Measurements from ENCODE around the gene SH3PXD2A.

The SH3PXD2A gene

GRCh38 chr10:103843854-103844570 lies 11.4 kb downstream of the SH3PXD2A start:
- no peaks in the 10 kb centered on the region for H3K27me3 ChIP-seq (ENCODE audit: control insufficient read depth, insufficient read depth, low read length)
- no peaks in the 10 kb centered on the region for H3K36me3 ChIP-seq (ENCODE audit: control insufficient read depth, insufficient read depth, low read length)
- no peak overlapping the region for H3K27ac ChIP-seq (ENCODE audit: low read depth, low read length)
- no peak overlapping the region for H3K4me3 ChIP-seq (ENCODE audit: low read length)
- H3K9ac ChIP-seq (ENCODE audit: low read length), result no peak overlapping the region
- peaks cover 6% of the 10 kb centered on the region for H3K4me1 ChIP-seq (ENCODE audit: control insufficient read depth, insufficient read depth, low read length)

GRCh38 chr10:103843045-103843444 lies 12.3 kb downstream of the SH3PXD2A start:
- Histone ChIP-seq H3K36me3 (ENCODE audit: control insufficient read depth, insufficient read depth, low read length) (no peaks in the 10 kb centered on the region), H3K4me3 (ENCODE audit: low read length) (no peak overlapping the region), H3K27ac (ENCODE audit: low read depth, low read length) (no peak overlapping the region), H3K4me1 (ENCODE audit: control insufficient read depth, insufficient read depth, low read length) (peaks cover 6% of the 10 kb centered on the region), H3K9ac (ENCODE audit: low read length) (no peak overlapping the region), H3K27me3 (ENCODE audit: control insufficient read depth, insufficient read depth, low read length) (no peaks in the 10 kb centered on the region)

- Histone ChIP-seq H3K4me1 (ENCODE audit: control insufficient read depth, insufficient read depth, low read length) (peaks cover 6% of the 10 kb centered on the region), H3K9ac (ENCODE audit: low read length) (no peak overlapping the region), H3K36me3 (ENCODE audit: control insufficient read depth, insufficient read depth, low read length) (no peaks in the 10 kb centered on the region), H3K27me3 (ENCODE audit: control insufficient read depth, insufficient read depth, low read length) (no peaks in the 10 kb centered on the region), H3K27ac (ENCODE audit: low read depth, low read length) (no peak overlapping the region), H3K4me3 (ENCODE audit: low read length) (no peak overlapping the region)
These were observed 12.8 kb downstream of the SH3PXD2A start for GRCh38 chr10:103842605-103843004.

- Histone ChIP-seq H3K4me1 (ENCODE audit: control insufficient read depth, insufficient read depth, low read length) (peaks cover 6% of the 10 kb centered on the region), H3K27me3 (ENCODE audit: control insufficient read depth, insufficient read depth, low read length) (no peaks in the 10 kb centered on the region), H3K9ac (ENCODE audit: low read length) (no peak overlapping the region), H3K4me3 (ENCODE audit: low read length) (no peak overlapping the region), H3K27ac (ENCODE audit: low read depth, low read length) (no peak overlapping the region), H3K36me3 (ENCODE audit: control insufficient read depth, insufficient read depth, low read length) (no peaks in the 10 kb centered on the region)
These were observed 13.9 kb downstream of the SH3PXD2A start for GRCh38 chr10:103841519-103841918.

DNA sequence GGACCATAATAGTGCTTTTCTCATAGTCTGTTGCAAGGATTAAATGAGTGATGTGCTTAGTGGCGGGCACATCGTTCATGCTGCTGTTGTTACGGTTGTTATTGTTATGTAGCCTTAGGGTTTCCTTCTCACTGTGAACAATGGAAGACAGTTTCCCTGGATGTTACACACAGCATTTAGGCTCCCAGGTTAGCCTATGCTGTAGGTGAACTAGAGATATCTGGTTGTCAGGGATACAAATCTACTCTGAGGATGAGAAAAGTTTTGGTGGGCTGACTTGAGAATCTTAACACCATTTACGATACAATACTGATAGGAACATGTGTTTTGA lies 14.7 kb downstream of the SH3PXD2A start:
- no peak overlapping the region for H3K9ac ChIP-seq (ENCODE audit: low read length)
- peaks cover 8% of the 10 kb centered on the region for H3K4me1 ChIP-seq (ENCODE audit: control insufficient read depth, insufficient read depth, low read length)
- no peak overlapping the region for H3K4me3 ChIP-seq (ENCODE audit: low read length)
- H3K27ac ChIP-seq (ENCODE audit: low read depth, low read length), result no peak overlapping the region
- H3K27me3 ChIP-seq (ENCODE audit: control insufficient read depth, insufficient read depth, low read length), result no peaks in the 10 kb centered on the region
- H3K36me3 ChIP-seq (ENCODE audit: control insufficient read depth, insufficient read depth, low read length), result no peaks in the 10 kb centered on the region

- H3K4me1 ChIP-seq (ENCODE audit: control insufficient read depth, insufficient read depth, low read length), result peaks cover 14% of the 10 kb centered on the region
- H3K36me3 ChIP-seq (ENCODE audit: control insufficient read depth, insufficient read depth, low read length), result no peaks in the 10 kb centered on the region
- no peak overlapping the region for H3K27ac ChIP-seq (ENCODE audit: low read depth, low read length)
- no peak overlapping the region for H3K9ac ChIP-seq (ENCODE audit: low read length)
- H3K27me3 ChIP-seq (ENCODE audit: control insufficient read depth, insufficient read depth, low read length), result no peaks in the 10 kb centered on the region
- no peak overlapping the region for H3K4me3 ChIP-seq (ENCODE audit: low read length)
These were observed 15.3 kb downstream of the SH3PXD2A start for GRCh38 chr10:103839872-103840739.

DNA sequence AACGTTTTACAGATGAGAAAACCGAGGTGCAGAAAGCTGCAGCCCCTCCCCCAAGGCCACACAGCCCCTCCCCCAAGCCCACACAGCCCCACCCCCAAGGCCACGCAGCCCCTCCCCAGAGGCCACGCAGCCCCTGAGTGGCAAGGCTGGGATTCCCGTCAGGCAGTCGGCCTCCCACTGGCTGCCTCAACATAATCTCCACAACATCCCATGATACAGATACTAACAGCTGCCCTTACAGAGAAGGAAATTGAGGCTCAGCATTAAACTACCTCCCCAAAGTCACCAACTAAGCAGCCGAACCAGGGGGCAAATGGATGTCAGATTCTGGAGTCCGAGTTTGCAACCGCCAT lies 15.9 kb downstream of the SH3PXD2A start:
- H3K27ac ChIP-seq (ENCODE audit: low read depth, low read length), result no peak overlapping the region
- no peak overlapping the region for H3K4me3 ChIP-seq (ENCODE audit: low read length)
- peaks cover 19% of the 10 kb centered on the region for H3K4me1 ChIP-seq (ENCODE audit: control insufficient read depth, insufficient read depth, low read length)
- no peaks in the 10 kb centered on the region for H3K36me3 ChIP-seq (ENCODE audit: control insufficient read depth, insufficient read depth, low read length)
- no peak overlapping the region for H3K9ac ChIP-seq (ENCODE audit: low read length)
- no peaks in the 10 kb centered on the region for H3K27me3 ChIP-seq (ENCODE audit: control insufficient read depth, insufficient read depth, low read length)

DNA sequence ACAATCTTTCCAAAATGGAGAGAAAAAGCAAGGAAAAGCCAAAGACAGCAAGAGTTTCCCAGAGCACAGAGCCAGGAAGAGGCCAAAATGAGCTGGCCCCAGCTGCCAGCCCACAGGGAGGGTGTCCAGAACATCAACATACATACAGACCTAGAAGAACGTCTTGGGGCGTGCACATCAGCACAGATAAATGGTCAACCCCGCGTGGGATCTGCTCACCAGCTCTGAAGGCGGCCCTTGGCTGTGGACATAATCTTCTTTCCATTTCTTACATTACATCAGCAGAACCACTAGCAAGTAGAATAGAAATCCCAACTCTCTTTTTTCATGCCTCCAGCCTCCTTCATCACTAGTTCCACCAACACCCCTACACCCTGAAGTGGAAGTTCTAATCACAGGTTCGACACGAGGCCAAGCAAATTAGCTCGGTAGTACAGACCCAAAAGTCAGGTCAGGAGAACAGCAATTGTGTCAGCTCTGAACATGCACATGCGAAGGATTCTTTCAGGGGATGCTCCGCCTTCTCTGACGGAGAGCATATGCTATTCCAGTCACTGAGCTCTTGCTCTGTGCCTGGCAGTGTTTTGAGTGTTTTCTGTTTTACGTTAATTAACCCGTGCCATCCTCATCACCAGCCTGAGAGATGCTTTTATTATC lies 16.4 kb downstream of the SH3PXD2A start:
- Histone ChIP-seq H3K27me3 (ENCODE audit: control insufficient read depth, insufficient read depth, low read length) (no peaks in the 10 kb centered on the region), H3K9ac (ENCODE audit: low read length) (no peak overlapping the region), H3K4me1 (ENCODE audit: control insufficient read depth, insufficient read depth, low read length) (peaks cover 17% of the 10 kb centered on the region), H3K36me3 (ENCODE audit: control insufficient read depth, insufficient read depth, low read length) (no peaks in the 10 kb centered on the region), H3K4me3 (ENCODE audit: low read length) (no peak overlapping the region), H3K27ac (ENCODE audit: low read depth, low read length) (no peak overlapping the region)

DNA sequence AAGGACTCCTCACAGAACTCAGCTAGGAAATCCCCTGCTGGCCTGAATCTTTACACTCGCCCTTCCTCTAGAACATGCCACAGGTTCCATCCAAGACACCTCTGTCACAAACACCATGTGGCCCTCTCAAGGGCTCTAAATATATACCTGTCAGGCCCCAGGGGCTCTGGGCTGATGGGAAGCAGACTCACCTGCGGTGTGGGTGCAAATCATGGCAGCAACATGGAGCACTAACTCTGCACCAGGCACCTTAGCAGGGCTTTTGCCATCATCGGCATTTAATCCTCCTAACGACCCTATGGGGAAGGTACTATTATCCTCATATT lies 17.3 kb downstream of the SH3PXD2A start:
- no peak overlapping the region for H3K9ac ChIP-seq (ENCODE audit: low read length)
- no peak overlapping the region for H3K27ac ChIP-seq (ENCODE audit: low read depth, low read length)
- no peaks in the 10 kb centered on the region for H3K27me3 ChIP-seq (ENCODE audit: control insufficient read depth, insufficient read depth, low read length)
- no peak overlapping the region for H3K4me3 ChIP-seq (ENCODE audit: low read length)
- peaks cover 13% of the 10 kb centered on the region for H3K4me1 ChIP-seq (ENCODE audit: control insufficient read depth, insufficient read depth, low read length)
- no peaks in the 10 kb centered on the region for H3K36me3 ChIP-seq (ENCODE audit: control insufficient read depth, insufficient read depth, low read length)

DNA sequence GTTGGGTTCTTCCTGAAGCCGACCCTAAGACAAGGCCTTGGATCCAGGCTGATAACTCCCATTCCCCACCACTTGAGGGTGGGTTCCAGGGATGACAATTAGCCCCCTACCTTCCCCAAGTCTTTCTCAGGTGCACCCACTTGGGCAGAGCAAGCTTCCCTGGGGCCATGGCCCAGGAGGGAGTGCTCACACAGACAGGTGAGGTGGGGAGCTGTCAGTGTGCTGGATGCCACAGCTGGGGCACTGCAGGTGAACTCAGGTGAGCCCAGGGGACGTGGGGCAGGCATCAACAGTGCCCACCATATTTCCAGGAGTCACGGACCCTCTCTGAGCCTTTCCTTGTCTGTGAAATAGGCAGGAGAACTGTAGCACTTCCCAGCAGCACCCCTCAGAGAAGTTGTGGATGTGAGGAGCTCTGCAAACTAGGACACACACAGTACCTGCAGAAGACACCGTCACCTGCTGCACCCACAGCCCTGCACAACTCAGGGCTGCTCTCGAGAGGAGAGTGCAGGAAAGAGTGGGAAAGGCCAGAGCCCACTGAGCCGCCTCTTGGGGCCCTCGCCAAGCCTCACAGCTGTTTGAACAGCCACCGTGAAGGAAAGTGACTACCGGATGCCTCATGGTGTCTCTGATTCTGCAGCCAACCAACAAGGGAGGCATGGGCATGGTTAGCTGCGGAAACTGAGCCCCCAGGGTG lies 17.9 kb downstream of the SH3PXD2A start:
- H3K27ac ChIP-seq (ENCODE audit: low read depth, low read length), result no peak overlapping the region
- peaks cover 13% of the 10 kb centered on the region for H3K4me1 ChIP-seq (ENCODE audit: control insufficient read depth, insufficient read depth, low read length)
- no peaks in the 10 kb centered on the region for H3K36me3 ChIP-seq (ENCODE audit: control insufficient read depth, insufficient read depth, low read length)
- no peak overlapping the region for H3K4me3 ChIP-seq (ENCODE audit: low read length)
- no peak overlapping the region for H3K9ac ChIP-seq (ENCODE audit: low read length)
- H3K27me3 ChIP-seq (ENCODE audit: control insufficient read depth, insufficient read depth, low read length), result no peaks in the 10 kb centered on the region

- no peaks in the 10 kb centered on the region for H3K27me3 ChIP-seq (ENCODE audit: control insufficient read depth, insufficient read depth, low read length)
- no peak overlapping the region for H3K27ac ChIP-seq (ENCODE audit: low read depth, low read length)
- H3K4me3 ChIP-seq (ENCODE audit: low read length), result no peak overlapping the region
- no peaks in the 10 kb centered on the region for H3K36me3 ChIP-seq (ENCODE audit: control insufficient read depth, insufficient read depth, low read length)
- peaks cover 13% of the 10 kb centered on the region for H3K4me1 ChIP-seq (ENCODE audit: control insufficient read depth, insufficient read depth, low read length)
- H3K9ac ChIP-seq (ENCODE audit: low read length), result no peak overlapping the region
These were observed 18.5 kb downstream of the SH3PXD2A start for GRCh38 chr10:103836861-103837260.

GRCh38 chr10:103836273-103836672 lies 19.1 kb downstream of the SH3PXD2A start:
- H3K9ac ChIP-seq (ENCODE audit: low read length), result no peak overlapping the region
- no peak overlapping the region for H3K27ac ChIP-seq (ENCODE audit: low read depth, low read length)
- no peaks in the 10 kb centered on the region for H3K36me3 ChIP-seq (ENCODE audit: control insufficient read depth, insufficient read depth, low read length)

More at GRCh38 chr10:103836273-103836672, 19.1 kb downstream of the SH3PXD2A start:
- no peaks in the 10 kb centered on the region for H3K27me3 ChIP-seq (ENCODE audit: control insufficient read depth, insufficient read depth, low read length)
- H3K4me3 ChIP-seq (ENCODE audit: low read length), result no peak overlapping the region
- peaks cover 13% of the 10 kb centered on the region for H3K4me1 ChIP-seq (ENCODE audit: control insufficient read depth, insufficient read depth, low read length)

All from rectal smooth muscle tissue (tissue), 1 donor.